GM19099 (cell line): ENCODE data around the gene RFLNA.

Experiments used
- POLR2A ChIP-seq: IDR thresholded peaks from 3 replicates; pipeline ENCODE4 v1.6.1; 2011; ENCODE audit warnings: low read depth; ENCODE audit not compliant: insufficient read length; ENCODE audit errors: extremely low read depth

The RFLNA gene

GRCh38 chr12:124294780-124295341 lies at the start of gene RFLNA:
Gene RFLNA (plus strand): TSS chr12:124295093. CDS start chr12:124295430, 337 bp downstream.
- TF ChIP-seq POLR2A: no peak

GRCh38 chr12:124247331-124247730 lies 47.6 kb upstream of the RFLNA start:
- TF ChIP-seq POLR2A: no peak

GRCh38 chr12:124248941-124249825 lies 45.7 kb upstream of the RFLNA start:
- no peak for TF ChIP-seq POLR2A

GRCh38 chr12:124251186-124251585 lies 43.7 kb upstream of the RFLNA start:
- TF ChIP-seq POLR2A: no peak

- TF ChIP-seq POLR2A: no peak
Measured at GRCh38 chr12:124252964-124253363, 41.9 kb upstream of the RFLNA start.

GRCh38 chr12:124254126-124254525 lies 40.8 kb upstream of the RFLNA start:
- TF ChIP-seq POLR2A: no peak

GRCh38 chr12:124259154-124260066 lies 35.5 kb upstream of the RFLNA start:
- TF ChIP-seq POLR2A: no peak

GRCh38 chr12:124261885-124262284 lies 33.0 kb upstream of the RFLNA start:
- no peak for TF ChIP-seq POLR2A

- TF ChIP-seq POLR2A: no peak
Measured at GRCh38 chr12:124264089-124264795, 30.7 kb upstream of the RFLNA start.

- no peak for TF ChIP-seq POLR2A
Measured at GRCh38 chr12:124264879-124265278, 30.0 kb upstream of the RFLNA start.

GRCh38 chr12:124267205-124267778 lies 27.6 kb upstream of the RFLNA start:
- TF ChIP-seq POLR2A: no peak

- no peak for TF ChIP-seq POLR2A
Measured at GRCh38 chr12:124270671-124271070, 24.2 kb upstream of the RFLNA start.

- TF ChIP-seq POLR2A: no peak
Measured at GRCh38 chr12:124273630-124274029, 21.3 kb upstream of the RFLNA start.

GRCh38 chr12:124276337-124276736 lies 18.6 kb upstream of the RFLNA start:
- no peak for TF ChIP-seq POLR2A
